GM21737 (cell line): Measurements from ENCODE around the gene AHRR.
"Not testable (repeated sequence)": the region's sequence is repeated elsewhere in the genome, so short reads cannot be mapped to it uniquely, and the experiment has no call there.

Experiments
- ATAC-seq: cut with Tn5 transposase; IDR thresholded peaks from one replicate; pipeline ENCODE4 v1.9.1; 2021; ENCODE audit warnings: mild to moderate bottlenecking, moderate library complexity; ENCODE audit not compliant: unreplicated experiment

AHRR gene

DNA sequence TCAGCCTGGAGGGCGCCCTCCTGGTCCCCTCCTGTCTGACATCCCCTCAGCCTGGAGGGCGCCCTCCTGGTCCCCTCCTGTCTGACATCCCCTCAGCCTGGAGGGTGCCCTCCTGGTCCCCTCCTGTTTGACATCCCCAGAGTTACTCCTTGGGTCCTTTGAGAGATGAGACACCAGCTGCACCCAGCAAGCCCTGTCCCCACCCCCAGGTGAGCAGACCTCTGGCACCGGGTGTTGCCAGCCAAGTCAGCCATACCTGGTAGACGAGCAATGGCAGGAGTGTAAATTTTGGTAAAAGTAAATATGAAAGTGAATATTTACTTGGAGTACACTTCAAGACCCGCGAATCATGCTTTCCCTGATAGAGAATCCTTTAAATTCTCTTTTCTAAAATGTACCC is 146.9 kb downstream of the AHRR start:
- no peak for ATAC-seq

DNA sequence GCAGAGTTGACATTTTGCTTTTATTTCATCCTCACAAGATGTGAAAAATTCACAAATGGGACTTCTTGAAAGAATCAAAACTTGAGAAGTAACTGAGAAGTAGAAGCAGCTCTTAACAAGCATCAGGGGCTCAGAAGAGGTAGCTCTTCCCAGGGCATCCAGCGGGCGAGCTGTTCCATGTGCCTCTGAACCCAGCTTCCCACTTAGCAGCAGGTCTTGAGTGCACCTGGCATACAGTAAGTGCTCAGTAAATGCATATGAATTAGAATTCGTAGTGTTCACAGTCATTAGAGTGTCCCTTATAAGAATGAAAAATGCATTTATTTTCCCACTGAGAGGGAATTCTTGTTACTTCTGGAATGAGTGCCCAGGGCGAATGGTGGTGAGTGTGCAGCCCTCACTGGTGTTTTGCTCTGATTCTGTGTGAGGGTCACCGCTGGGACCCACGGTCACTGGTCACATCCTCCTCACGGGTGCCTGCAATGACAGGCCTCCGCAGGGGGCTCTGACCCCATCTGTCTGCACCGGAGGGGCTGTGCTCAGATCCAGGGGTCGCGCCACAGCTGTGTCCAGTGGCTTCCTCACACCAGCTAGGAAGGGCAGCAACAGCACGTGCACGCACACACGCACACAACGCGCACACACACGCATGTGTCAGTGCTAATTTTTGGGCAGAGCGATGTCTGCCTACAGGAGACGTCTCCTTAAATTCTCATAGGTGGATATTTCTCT is 148.4 kb downstream of the AHRR start:
- ATAC-seq: no peak

GRCh38 chr5:470961-471749 is 149.6 kb downstream of the AHRR start:
- no peak for ATAC-seq

DNA sequence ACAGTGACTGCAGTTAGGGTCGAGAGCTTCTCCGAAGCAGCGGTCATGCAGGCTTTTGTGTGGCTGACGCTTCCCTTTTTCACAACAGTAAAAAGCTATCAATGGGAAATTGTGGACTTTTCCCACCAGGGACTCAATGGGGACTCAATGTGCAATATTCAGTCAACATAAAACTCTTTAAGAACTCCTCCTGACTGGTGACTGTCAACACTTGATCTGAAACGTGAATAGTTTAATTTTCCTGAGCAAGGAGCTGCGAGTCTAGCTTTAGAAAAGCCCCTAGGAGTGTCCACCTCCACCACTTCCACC is 150.2 kb downstream of the AHRR start:
- no peak for ATAC-seq

DNA sequence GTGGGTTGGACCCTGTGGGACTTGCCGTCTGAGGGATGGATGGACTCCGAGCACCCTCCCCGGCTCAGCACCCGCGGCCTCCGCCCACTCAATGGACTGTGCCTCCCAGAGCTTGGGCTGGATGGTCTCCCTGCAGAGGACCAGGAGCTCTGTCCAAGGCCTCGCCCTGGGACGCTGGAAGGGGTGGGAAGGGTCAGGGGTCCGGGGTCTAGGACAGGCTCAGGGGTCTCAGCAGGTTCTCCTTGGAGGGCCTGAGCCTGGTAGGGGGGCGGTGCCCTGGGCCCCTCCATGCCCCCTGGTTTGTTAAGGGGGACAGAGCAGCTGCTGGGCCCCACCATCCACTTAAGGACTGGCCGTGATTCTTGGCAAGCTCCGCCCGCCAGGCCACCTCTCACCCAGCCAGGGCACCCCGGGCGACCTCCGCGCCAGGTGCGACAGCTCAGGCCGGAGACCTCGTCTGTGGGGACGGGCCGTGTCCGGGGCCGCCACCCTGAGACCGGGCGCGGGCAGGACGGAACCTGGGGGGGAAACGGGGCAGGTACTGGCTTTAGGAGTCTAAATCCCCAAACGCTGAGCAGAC is 150.7 kb downstream of the AHRR start:
- ATAC-seq: peak; percentile 19

DNA sequence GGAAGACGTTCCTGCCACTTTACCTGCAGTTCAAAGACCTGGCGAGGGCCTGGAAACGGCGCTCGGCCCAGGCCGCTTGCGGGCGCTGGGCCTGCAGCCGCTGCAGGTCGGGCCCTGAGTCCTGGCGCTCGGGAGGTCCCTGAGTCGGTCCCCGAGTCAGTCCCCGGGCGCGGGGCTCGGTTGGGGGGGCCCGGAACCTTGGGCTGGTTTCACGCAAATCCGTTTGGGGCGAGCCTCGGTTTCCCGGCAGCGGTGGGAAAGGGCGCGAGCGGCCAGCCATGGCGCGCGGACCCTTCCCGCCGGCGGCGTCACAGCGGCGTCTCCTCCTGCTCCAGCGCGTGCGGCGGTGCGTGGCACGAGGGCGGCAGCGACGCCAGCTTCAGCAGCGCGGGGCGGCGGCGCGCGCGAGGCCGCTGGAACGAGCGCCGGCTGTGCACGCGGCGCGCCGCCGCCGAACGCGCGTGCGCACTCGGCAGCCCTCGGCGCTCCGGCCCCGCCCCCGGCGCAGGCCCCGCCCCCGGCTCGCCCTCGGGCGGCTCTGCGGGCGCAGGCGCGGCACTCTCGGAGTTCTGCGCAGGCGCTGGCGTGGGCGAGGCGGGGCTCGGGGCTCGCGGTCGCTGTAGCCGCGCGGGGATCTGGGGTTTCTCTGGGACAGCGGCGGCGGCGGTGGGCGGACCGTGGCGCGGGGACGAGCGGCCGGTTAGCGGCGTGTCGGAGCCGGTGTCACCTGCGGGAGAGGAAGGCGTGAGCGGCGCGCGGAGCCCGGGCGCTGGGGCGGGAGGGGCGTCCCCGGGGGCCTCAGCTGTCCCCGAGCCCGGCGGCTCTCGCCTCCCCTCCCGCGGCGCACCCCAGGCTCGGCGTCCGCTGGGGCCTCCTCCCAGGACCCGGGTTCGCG is 151.4 kb downstream of the AHRR start:
- peak; percentile 57 for ATAC-seq

DNA sequence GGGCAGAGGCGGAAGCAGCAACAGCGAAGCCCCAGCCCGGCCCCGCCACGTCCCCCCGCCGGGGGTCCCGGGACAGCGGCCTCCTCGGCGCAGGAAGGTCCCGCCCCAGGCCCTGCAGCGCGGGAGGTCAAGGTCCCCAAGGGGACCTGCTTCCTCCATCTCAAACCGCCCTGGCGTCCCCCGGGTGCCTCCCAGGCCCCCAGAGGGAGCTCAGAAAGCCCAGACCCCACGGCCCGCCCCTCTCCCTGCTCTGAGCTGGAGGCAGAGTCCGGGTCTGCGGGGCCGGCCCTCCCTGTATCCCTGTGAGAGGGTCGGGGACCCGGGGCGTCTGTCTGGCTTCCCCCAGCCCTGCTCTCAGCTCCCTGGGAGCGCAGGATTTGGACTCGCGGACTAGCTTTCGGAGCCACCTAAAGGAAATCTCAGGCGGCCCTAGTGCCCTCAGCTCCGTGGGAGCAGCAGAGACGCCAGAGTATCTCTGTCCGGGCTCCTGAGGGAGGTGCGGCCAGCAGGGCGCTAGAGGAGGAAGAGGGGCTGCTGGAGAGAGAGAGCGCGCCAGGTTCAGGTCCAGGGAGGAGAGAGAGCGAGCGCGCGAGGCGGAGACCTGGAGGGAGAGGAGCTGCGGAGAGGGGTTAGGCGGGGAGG is 152.2 kb downstream of the AHRR start:
- peak; percentile 16 for ATAC-seq

DNA sequence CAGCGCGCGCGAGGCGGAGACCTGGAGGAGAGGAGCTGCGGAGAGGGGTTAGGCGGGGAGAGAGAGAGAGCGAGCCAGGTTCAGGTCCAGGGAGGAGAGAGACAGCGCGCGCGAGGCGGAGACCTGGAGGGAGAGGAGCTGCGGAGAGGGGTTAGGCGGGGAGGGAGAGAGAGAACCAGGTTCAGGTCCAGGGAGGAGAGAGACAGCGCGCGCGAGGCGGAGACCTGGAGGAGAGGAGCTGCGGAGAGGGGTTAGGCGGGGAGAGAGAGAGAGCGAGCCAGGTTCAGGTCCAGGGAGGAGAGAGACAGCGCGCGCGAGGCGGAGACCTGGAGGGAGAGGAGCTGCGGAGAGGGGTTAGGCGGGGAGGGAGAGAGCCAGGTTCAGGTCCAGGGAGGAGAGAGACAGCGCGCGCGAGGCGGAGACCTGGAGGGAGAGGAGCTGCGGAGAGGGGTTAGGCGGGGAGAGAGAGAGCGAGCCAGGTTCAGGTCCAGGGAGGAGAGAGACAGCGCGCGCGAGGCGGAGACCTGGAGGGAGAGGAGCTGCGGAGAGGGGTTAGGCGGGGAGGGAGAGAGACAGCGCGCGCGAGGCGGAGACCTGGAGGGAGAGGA is 152.8 kb downstream of the AHRR start:
- ATAC-seq: not testable (repeated sequence)

- ATAC-seq: no peak
Observed at GRCh38 chr5:474840-475661, 153.5 kb downstream of the AHRR start.

DNA sequence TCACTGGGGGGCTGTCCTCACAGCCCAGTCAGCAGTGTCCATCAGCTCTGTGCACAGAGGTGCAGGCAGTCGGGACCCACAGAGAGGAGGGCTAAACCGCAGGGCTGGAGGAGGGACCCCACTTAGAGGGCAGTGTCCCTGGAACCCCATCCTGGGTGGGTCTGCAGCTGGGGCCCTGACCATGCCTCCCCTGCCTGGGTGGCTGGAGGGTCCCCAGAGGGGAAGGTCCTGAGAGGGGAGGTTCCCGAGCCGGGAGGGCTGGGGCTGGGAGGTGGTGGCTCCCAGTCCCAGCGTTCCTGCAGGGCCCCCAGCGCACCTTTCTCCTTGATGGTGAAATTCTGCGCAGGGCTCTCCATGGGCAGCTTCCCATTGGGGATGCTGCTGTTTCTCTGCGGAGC is 154.2 kb downstream of the AHRR start:
- no peak for ATAC-seq

DNA sequence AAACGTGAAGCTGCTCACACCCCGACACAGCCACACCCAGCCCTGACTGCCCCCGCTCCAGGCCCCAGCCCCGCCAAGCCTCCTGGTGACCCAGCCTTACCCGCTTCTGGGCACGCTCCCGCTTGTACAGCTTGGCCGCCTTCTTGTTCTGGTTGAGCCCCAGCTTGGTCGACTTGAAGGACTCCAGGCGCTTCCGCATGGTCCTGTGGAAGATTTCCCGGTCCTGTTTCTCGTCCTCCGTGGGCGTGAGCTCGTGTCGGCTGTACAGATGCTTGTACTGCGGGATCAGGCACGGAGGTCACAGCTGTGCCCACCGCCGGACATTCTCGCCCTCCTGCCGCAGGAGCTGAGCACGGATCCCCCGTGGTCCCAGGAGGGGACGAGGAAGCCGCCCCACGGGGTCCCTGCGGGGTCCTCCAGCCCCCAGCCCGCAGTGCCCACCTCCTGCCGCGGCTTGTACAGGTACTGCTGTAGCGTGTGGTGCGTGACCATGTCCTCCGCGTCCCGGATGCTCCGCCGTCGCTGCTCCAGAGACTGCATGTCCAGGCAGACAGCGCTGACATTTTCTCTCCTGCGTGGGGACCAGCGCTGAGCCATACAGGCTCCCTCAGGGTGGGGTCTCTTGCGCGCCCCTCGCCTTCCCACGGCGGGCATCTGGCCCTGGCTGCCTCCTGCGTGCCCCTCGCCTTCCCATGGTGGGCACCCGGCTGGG is 154.7 kb downstream of the AHRR start:
- ATAC-seq: no peak

DNA sequence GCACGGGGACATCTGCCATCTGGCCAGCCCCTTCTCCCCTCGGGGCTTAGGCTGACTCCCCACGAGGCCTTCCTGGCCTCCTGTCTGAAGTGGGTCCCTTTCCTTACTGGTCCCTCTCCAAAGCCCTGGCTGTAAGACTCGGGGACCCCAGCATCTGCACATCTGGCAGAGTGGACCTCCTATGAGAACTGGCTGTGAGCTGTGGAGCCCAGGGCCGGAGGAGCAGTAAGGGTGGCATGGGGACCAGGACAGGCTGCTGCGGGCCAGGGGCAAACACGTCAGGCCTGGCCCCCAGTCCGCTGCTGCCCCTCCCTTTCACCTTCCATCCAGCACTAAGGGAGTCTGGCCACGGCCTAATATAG is 155.3 kb downstream of the AHRR start:
- no peak for ATAC-seq

DNA sequence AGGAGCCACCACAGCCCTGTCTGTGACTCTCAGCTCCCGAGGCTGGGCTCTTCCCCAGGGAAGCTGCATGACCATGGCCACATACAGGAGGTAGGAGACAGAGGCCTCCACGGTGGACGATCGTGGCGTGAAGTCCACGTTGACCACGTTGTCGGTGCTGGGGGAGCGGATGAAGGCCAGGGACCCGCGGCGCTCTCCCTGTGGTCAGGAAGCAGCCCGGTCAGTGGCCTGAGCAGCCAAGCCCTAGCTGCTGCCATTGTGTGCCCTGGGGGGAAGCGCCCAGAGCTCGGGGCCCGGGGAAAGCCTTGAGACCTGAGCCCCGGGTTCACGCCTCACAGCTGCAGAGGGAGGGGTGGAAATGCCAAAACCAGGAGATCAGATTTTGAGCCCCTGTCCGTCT is 155.7 kb downstream of the AHRR start:
- no peak for ATAC-seq

DNA sequence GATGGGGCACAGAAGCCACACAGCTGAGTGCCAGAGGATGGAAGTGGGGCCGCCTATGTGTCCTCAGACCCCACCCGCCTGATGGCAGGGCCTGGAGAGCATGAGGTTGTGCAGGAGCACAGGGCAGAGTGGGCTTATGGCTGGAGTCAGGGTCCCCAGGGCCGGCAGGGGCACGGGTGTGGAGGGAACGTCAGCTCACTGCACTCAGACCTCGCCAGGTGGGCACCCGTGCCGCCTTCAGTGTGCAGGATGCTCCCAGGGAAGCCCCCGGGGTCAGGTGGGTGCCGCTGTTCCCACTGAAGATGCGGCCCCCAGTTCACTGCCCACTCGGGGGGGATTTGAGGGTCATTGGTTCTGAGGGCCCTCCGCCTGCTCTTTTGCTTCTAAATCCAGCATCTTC is 156.4 kb downstream of the AHRR start:
- ATAC-seq: no peak

- no peak for ATAC-seq
Observed at GRCh38 chr5:478369-478981, 157.0 kb downstream of the AHRR start.

- no peak for ATAC-seq
Observed at GRCh38 chr5:478982-479535, 157.5 kb downstream of the AHRR start.

- no peak for ATAC-seq
Observed at GRCh38 chr5:479566-480319, 158.2 kb downstream of the AHRR start.
